ENCODE data around the gene SLC24A4. TPM values are rescaled to one million over a fixed set of nuclear protein-coding genes. Genes with fewer than 3 reads are reported as not detected.

The SLC24A4 gene
- total and polyA plus RNA-seq, 2 experiments from 2014 or later, result 0.46 to 0.50 TPM

GRCh38 chr14:92387578-92387977, 64.6 kb downstream of the SLC24A4 start:
- H3K9me2 ChIP-seq (replicated peaks; ENCODE audit: insufficient read depth), result no peaks in the 10 kb centered on the region
- no peak for TF ChIP-seq CTCF (IDR thresholded peaks at IDR 0.05; ENCODE audit: poor library complexity)
- TF ChIP-seq EZH2 (IDR thresholded peaks at IDR 0.05; ENCODE audit: borderline replicate concordance), result no peak
- no peak for TF ChIP-seq EZH2phosphoT487 (IDR thresholded peaks at IDR 0.05; ENCODE audit: low read depth, severe bottlenecking, unreplicated experiment)
- H3K4me3 ChIP-seq, result no peak overlapping the region
- WGBS (ENCODE audit: low lambda C conversion rate, missing lambda C conversion rate), result 67% methylated on average over 1 of the region's 1 CpG
- no peaks in the 10 kb centered on the region for H3K4me1 ChIP-seq (ENCODE audit: insufficient read depth)
- no peaks in the 10 kb centered on the region for H3K79me2 ChIP-seq
- no peak overlapping the region for H2AFZ ChIP-seq
- H3K27me3 ChIP-seq, result no peaks in the 10 kb centered on the region
- H3K36me3 ChIP-seq (replicated peaks; ENCODE audit: insufficient read depth, low read depth), result no peaks in the 10 kb centered on the region
- H3K4me2 ChIP-seq, result no peak overlapping the region
- no peaks in the 10 kb centered on the region for H3K9me3 ChIP-seq (ENCODE audit: low read depth)
- H3K27ac ChIP-seq, result no peak overlapping the region
- no peaks in the 10 kb centered on the region for H4K20me1 ChIP-seq (ENCODE audit: insufficient read depth, poor library complexity, severe bottlenecking)
- DNase-seq (ENCODE audit: low spot score), result no peak

DNA sequence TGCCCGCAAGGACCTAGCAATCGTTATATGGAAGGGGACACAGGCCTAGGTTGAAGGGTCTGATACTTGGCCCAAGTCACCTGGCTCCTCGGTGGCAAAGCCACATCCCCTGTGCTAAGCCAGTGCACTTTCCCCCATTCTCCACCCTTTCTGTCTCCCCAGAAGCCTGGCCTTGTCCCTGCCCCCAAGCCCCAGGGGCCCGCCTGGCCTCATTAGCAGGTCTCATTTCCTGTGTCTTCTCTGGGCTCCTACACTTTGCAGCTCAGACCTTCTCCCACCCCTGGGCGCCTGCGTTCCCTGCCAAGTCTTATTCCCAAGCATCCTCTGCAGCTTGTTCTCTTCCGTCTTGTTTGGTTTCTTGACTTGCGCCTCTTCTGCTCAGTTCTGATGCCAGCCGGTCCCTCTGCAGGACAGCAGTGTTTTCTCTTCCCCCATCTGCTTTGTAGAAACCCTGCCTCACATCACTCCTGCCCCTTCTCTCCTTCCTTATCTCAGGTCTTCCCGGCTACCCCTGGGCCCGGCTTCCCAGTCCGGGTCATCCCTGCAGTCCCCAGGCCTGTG, 66.7 kb downstream of the SLC24A4 start:
- no peak for TF ChIP-seq EZH2 (IDR thresholded peaks at IDR 0.05; ENCODE audit: borderline replicate concordance)
- no peak for TF ChIP-seq EZH2phosphoT487 (IDR thresholded peaks at IDR 0.05; ENCODE audit: low read depth, severe bottlenecking, unreplicated experiment)
- no peak for TF ChIP-seq CTCF (IDR thresholded peaks at IDR 0.05; ENCODE audit: poor library complexity)
- Histone ChIP-seq H3K9me3 (ENCODE audit: low read depth) (no peaks in the 10 kb centered on the region), H3K27ac (no peak overlapping the region), H3K27me3 (no peaks in the 10 kb centered on the region), H3K9me2 (replicated peaks; ENCODE audit: insufficient read depth) (no peaks in the 10 kb centered on the region), H3K36me3 (replicated peaks; ENCODE audit: insufficient read depth, low read depth) (no peaks in the 10 kb centered on the region), H4K20me1 (ENCODE audit: insufficient read depth, poor library complexity, severe bottlenecking) (no peaks in the 10 kb centered on the region), H3K4me3 (no peak overlapping the region), H2AFZ (no peak overlapping the region), H3K4me1 (ENCODE audit: insufficient read depth) (no peaks in the 10 kb centered on the region), H3K79me2 (no peaks in the 10 kb centered on the region), H3K4me2 (no peak overlapping the region)
- DNase-seq (ENCODE audit: low spot score), result no peak
- 70% methylated on average over 12 of the region's 12 CpGs for WGBS (ENCODE audit: low lambda C conversion rate, missing lambda C conversion rate)

GRCh38 chr14:92391726-92392125, 68.8 kb downstream of the SLC24A4 start:
- no peak overlapping the region for H3K4me2 ChIP-seq
- 90% methylated on average over 10 of the region's 10 CpGs for WGBS (ENCODE audit: low lambda C conversion rate, missing lambda C conversion rate)
- H2AFZ ChIP-seq, result no peak overlapping the region
- no peaks in the 10 kb centered on the region for H3K9me3 ChIP-seq (ENCODE audit: low read depth)
- DNase-seq (ENCODE audit: low spot score), result no peak
- H3K36me3 ChIP-seq (replicated peaks; ENCODE audit: insufficient read depth, low read depth), result no peaks in the 10 kb centered on the region
- no peaks in the 10 kb centered on the region for H3K9me2 ChIP-seq (replicated peaks; ENCODE audit: insufficient read depth)
- no peaks in the 10 kb centered on the region for H3K79me2 ChIP-seq
- no peak overlapping the region for H3K4me3 ChIP-seq
- TF ChIP-seq CTCF (IDR thresholded peaks at IDR 0.05; ENCODE audit: poor library complexity) (no peak), EZH2phosphoT487 (IDR thresholded peaks at IDR 0.05; ENCODE audit: low read depth, severe bottlenecking, unreplicated experiment) (no peak), EZH2 (IDR thresholded peaks at IDR 0.05; ENCODE audit: borderline replicate concordance) (no peak)
- no peaks in the 10 kb centered on the region for H4K20me1 ChIP-seq (ENCODE audit: insufficient read depth, poor library complexity, severe bottlenecking)
- H3K27me3 ChIP-seq, result peaks cover 3% of the 10 kb centered on the region
- H3K4me1 ChIP-seq (ENCODE audit: insufficient read depth), result no peaks in the 10 kb centered on the region
- no peak overlapping the region for H3K27ac ChIP-seq

Measured in hepatocyte (in vitro differentiated cells).